ENCODE data around the gene IGF1R. TPM values are rescaled to one million over a fixed set of nuclear protein-coding genes. Genes with fewer than 3 reads are reported as not detected.

Gene IGF1R
- total RNA-seq, 4 donors from 2014 or later = 49.4 to 239 (median 109) TPM

DNA sequence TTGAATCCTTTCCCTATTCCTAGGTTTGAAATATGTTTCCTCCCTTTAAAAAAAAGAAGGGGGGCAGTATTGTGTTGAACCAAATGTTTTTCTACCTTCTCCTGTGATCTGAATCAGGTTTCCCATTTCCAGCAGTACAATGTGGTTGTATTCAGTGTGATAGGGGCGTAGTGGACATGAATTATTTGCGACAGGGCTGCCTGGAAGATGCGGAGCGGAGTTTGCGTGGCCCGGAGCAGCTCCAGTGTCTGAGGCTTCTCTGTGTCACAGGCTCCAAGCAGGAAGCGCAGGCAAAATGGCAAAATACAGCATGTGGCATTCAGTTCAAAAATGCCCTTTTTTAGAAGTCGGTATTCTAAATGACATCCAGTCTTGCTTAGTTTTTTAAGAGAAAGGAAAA lies 204.8 kb downstream of the IGF1R start:
- no peaks in the 10 kb centered on the region for H3K9me3 ChIP-seq
- H3K4me3 ChIP-seq = peak overlapping the region; percentile 35 to 66 (median 57)
- H3K4me1 ChIP-seq = peaks cover 19 to 52% (median 39%) of the 10 kb centered on the region in 4 donors
- no peaks in the 10 kb centered on the region for H3K36me3 ChIP-seq
- intact Hi-C loops (cut with DNase I; ENCODE audit: low total_unique reads) (no loop called here), in situ Hi-C loops (cut with MboI; ENCODE audit: low pct_ligation_motif_present in 1 of 4, low pct_unique_long_range_greater_than_20kb in 1 of 4, low sequenced_read_pairs in 3 of 4) (no loop called here)
- peak overlapping the region; percentile 82 to 94 (median 90) for H3K27ac ChIP-seq
- WGBS, 2 donors (ENCODE audit: low coverage in 1 of 2) = 2% methylated on average over 8 of the region's 8 CpGs; no CpG with 5 or more reads in 1 of the 2 donors
- peak; percentile 72 to 83 (median 81) for TF ChIP-seq POLR2AphosphoS5 (IDR thresholded peaks at IDR 0.05)
- TF ChIP-seq, protein P1, sequence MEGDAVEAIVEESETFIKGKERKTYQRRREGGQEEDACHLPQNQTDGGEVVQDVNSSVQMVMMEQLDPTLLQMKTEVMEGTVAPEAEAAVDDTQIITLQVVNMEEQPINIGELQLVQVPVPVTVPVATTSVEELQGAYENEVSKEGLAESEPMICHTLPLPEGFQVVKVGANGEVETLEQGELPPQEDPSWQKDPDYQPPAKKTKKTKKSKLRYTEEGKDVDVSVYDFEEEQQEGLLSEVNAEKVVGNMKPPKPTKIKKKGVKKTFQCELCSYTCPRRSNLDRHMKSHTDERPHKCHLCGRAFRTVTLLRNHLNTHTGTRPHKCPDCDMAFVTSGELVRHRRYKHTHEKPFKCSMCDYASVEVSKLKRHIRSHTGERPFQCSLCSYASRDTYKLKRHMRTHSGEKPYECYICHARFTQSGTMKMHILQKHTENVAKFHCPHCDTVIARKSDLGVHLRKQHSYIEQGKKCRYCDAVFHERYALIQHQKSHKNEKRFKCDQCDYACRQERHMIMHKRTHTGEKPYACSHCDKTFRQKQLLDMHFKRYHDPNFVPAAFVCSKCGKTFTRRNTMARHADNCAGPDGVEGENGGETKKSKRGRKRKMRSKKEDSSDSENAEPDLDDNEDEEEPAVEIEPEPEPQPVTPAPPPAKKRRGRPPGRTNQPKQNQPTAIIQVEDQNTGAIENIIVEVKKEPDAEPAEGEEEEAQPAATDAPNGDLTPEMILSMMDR (IDR thresholded peaks at IDR 0.05) = no peak
- peak; percentile 95 for DNase-seq
- H3K27me3 ChIP-seq = no peaks in the 10 kb centered on the region

DNA sequence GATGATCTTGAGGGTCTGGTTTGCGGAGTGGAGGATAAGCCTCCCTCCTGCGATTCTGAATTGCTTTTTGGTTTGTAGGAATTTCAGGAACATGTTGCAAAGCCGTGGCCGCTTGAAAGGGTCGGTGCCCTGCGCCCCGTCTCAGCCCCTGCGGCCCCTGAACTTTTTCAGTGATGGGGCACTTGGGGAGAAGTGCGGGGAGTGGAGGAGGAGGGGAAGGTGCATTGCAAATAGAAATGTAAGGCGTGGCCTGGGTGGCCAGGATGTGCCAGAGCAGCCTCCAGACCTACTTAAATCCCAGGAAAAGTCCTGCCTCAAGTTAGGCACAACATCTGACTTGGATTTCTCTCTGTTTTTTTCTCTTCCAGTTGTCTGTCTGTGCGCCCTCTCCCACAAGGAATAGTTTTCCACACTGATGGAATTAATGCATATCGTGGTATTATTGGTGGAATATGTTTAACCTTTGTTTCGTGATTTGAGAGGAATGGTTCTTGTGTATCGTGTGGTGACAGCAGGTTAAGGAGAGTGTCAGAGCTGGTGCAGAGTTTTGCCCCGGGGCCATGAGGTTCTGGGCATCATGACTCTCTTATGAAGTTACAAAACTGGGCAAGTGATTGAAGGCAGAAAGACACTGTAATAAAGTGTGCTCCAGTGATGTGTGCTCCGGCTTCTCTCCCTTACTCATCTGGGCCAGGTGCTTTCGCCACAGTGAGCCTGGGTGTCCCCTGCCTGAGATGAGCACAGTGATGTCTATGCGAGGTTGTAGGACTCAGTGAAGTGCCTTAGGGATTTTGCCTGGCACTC lies 205.5 kb downstream of the IGF1R start:
- Histone ChIP-seq H3K9me3 (no peaks in the 10 kb centered on the region), H3K4me1 (peaks cover 19 to 52% (median 41%) of the 10 kb centered on the region in 4 donors), H3K27me3 (no peaks in the 10 kb centered on the region), H3K27ac (peak overlapping the region; percentile 82 to 94 (median 90)), H3K36me3 (no peaks in the 10 kb centered on the region), H3K4me3 (peak overlapping the region in 3 of 4 donors; percentile 55 to 66 (median 59))
- in situ Hi-C loops (cut with MboI; ENCODE audit: low pct_ligation_motif_present in 1 of 4, low pct_unique_long_range_greater_than_20kb in 1 of 4, low sequenced_read_pairs in 3 of 4) (no loop called here), intact Hi-C loops (cut with DNase I; ENCODE audit: low total_unique reads) (no loop called here)
- 24 to 51% methylated on average over 2 to 18 of the region's 18 CpGs for WGBS, 2 donors (ENCODE audit: low coverage in 1 of 2)
- TF ChIP-seq, protein P1 (IDR thresholded peaks at IDR 0.05) = no peak
- TF ChIP-seq EP300 (IDR thresholded peaks at IDR 0.05; ENCODE audit: low read depth) (no peak), POLR2AphosphoS5 (IDR thresholded peaks at IDR 0.05) (no peak), POLR2A (IDR thresholded peaks at IDR 0.05) (no peak)
- DNase-seq = peak; percentile 38

DNA sequence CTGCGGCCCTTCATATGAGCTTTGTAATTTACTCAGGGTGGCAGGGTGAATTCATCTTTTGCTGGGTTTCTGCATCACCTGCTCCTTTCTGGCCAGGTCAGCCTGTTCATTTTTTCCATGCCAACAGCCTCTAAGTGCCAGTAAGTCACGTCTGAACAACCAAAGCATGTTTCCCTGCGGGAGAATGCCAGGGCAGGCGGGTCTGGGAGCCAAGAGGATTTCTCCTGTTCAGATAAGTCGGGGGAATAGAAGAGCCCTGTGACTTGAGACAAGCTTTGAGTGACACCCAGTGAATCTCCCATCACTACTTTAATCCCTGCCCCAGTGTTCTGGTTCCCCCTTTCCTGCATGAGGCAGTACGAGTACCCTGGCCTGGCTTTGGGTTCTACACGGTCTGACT lies 206.2 kb downstream of the IGF1R start:
- in situ Hi-C loops (cut with MboI; ENCODE audit: low pct_ligation_motif_present in 1 of 4, low pct_unique_long_range_greater_than_20kb in 1 of 4, low sequenced_read_pairs in 3 of 4) (no loop called here), intact Hi-C loops (cut with DNase I; ENCODE audit: low total_unique reads) (no loop called here)
- Histone ChIP-seq H3K9me3 (no peaks in the 10 kb centered on the region), H3K36me3 (no peaks in the 10 kb centered on the region), H3K4me3 (no peak overlapping the region), H3K27me3 (no peaks in the 10 kb centered on the region), H3K4me1 (peaks cover 19 to 49% (median 42%) of the 10 kb centered on the region in 4 donors), H3K27ac (peak overlapping the region; percentile 82 to 94 (median 90))
- WGBS, 2 donors (ENCODE audit: low coverage in 1 of 2) = 56 to 73% methylated on average over 4 to 7 of the region's 7 CpGs
- TF ChIP-seq POLR2AphosphoS5 (IDR thresholded peaks at IDR 0.05) (no peak), POLR2A (IDR thresholded peaks at IDR 0.05) (no peak), EP300 (IDR thresholded peaks at IDR 0.05; ENCODE audit: low read depth) (no peak)
- TF ChIP-seq, protein P1 (IDR thresholded peaks at IDR 0.05) = no peak
- DNase-seq = no peak

DNA sequence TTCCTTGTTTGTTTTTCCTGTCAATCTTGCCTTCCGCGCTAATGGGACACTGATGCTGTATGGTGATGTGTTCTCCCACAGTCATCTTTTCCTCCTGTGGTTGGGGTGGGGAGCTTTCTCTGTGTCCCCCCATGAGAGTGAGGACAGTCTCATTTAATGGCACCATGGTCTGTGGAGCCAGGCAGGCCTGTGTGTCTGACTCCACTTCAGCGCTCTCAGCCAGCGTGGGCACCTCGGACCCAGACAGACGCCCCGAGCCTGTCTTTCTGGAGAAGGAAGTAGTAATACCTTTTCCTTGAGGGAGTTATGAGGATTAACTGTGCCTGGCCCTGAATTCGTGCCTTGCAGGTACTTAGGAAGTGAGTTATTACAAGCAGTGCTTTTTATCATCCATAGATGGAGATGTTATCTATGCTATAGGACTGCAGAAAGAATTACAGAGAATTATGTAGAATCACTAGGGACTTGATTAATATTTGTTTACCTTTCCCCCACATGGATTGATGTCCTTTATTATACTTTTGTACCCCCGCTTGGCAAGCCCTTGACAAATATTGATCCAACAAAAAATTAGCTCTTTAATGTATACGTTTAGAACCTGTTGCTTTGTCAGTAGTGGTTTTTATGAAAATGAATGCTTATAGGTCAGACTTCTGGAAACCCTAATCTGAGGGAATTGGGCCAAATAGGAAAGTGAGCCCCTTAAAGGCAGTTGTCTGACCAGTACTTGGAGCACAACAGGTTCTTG lies 206.9 kb downstream of the IGF1R start:
- Histone ChIP-seq H3K4me3 (no peak overlapping the region), H3K27ac (peak overlapping the region; percentile 11 to 94 (median 90)), H3K4me1 (peaks cover 18 to 47% (median 41%) of the 10 kb centered on the region in 4 donors), H3K36me3 (no peaks in the 10 kb centered on the region), H3K9me3 (no peaks in the 10 kb centered on the region), H3K27me3 (no peaks in the 10 kb centered on the region)
- in situ Hi-C loops (cut with MboI; ENCODE audit: low pct_ligation_motif_present in 1 of 4, low pct_unique_long_range_greater_than_20kb in 1 of 4, low sequenced_read_pairs in 3 of 4) (no loop called here), intact Hi-C loops (cut with DNase I; ENCODE audit: low total_unique reads) (no loop called here)
- 71 to 72% methylated on average over 6 to 10 of the region's 10 CpGs for WGBS, 2 donors (ENCODE audit: low coverage in 1 of 2)
- DNase-seq = no peak
- TF ChIP-seq, protein P1 (IDR thresholded peaks at IDR 0.05) = no peak
- TF ChIP-seq POLR2AphosphoS5 (IDR thresholded peaks at IDR 0.05) = no peak
- TF ChIP-seq EP300 (IDR thresholded peaks at IDR 0.05; ENCODE audit: low read depth) = no peak
- no peak for TF ChIP-seq POLR2A (IDR thresholded peaks at IDR 0.05)

Data from transverse colon (tissue), 4 donors.